ENCODE data around the gene TMEM94. TPM values are rescaled to one million over a fixed set of nuclear protein-coding genes. Genes with fewer than 3 reads are reported as not detected.

Gene TMEM94
- total and polyA plus RNA-seq, 4 experiments from 2014 or later = 3.9 to 109 (median 63.3) TPM

DNA sequence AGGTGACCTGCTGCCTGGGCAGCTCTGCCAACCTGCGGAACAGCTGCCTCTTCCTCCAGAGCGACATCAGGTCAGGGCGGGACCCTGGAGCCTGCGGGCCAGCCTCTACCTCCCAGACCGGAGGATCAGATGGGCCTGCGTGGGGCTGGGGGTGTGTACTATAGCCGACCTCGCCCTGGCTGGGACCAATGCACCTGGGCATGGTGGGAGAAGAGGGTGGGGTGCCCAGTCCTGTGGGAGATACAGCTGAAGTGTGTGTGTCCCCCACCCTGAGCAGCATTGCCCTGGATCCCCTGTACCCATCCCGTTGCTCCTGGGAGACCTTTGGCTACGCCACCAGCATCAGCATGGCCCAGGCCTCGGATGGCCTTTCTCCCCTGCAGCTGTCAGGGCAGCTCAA is 39.6 kb downstream of the TMEM94 start:
- no peak overlapping the region for H3K4me3 Mint-ChIP-seq
- no peaks in the 10 kb centered on the region for H3K4me1 Mint-ChIP-seq
- ChIA-PET CTCF (ENCODE audit: partially characterized antibody) (no interaction called here), POLR2A (ENCODE audit: partially characterized antibody) (no interaction called here)
- peaks cover 18 to 50% of the 10 kb centered on the region in 2 donors for H3K36me3 Mint-ChIP-seq
- H3K36me3 ChIP-seq (ENCODE audit: insufficient read depth, low read length) = peaks cover 30% of the 10 kb centered on the region
- no peaks in the 10 kb centered on the region for H3K27me3 Mint-ChIP-seq
- no peak overlapping the region for H3K27ac ChIP-seq (ENCODE audit: low read depth, low read length)
- no peaks in the 10 kb centered on the region for H3K4me1 ChIP-seq (ENCODE audit: insufficient read depth, low read length)
- H3K27me3 ChIP-seq (ENCODE audit: insufficient read depth, low read length) = no peaks in the 10 kb centered on the region
- H3K4me3 ChIP-seq (ENCODE audit: low read length in 2 of 2) = no peak overlapping the region
- H3K9me3 Mint-ChIP-seq = no peaks in the 10 kb centered on the region
- H3K9me3 ChIP-seq (ENCODE audit: control insufficient read depth in 1 of 2, low read length in 2 of 2) = no peaks in the 10 kb centered on the region
- H3K27ac Mint-ChIP-seq = no peak overlapping the region
- no peak for DNase-seq
- intact Hi-C loops (cut with micrococcal nuclease) = no loop called here

DNA sequence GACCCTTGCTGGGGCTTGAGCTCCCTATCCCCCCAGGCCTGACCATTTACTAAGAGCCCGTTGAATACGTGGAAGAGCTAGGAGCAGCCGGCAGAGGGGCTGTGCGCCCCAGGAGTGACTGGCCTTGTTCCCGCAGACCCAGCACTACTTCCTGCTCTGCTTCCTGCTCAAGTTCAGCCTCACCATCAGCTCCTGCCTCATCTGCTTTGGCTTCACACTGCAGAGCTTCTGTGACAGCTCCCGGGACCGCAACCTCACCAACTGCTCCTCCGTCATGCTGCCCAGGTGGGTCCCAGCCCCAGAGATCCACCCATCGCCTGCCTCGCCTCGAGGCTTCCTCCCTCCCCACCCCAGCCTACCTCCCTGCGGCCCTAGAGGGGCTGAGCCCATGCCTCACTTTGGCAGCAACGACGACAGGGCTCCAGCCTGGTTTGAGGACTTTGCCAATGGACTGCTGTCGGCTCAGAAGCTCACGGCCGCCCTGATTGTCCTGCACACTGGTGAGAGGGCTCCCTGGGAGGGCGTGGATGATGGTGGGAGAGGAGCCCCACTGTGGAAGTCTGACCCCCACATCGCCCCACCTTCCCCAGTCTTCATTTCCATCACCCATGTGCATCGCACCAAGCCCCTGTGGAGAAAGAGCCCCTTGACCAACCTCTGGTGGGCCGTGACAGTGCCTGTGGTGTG is 41.7 kb downstream of the TMEM94 start:
- intact Hi-C loops (cut with micrococcal nuclease) = no loop called here
- Mint-ChIP-seq H3K9me3 (no peaks in the 10 kb centered on the region), H3K4me3 (no peak overlapping the region), H3K36me3 (peaks cover 13 to 39% of the 10 kb centered on the region in 2 donors), H3K4me1 (no peaks in the 10 kb centered on the region), H3K27me3 (no peaks in the 10 kb centered on the region), H3K27ac (peak overlapping the region in 3 of 7 donors; percentile 12 to 85 (median 37))
- Histone ChIP-seq H3K27me3 (ENCODE audit: insufficient read depth, low read length) (no peaks in the 10 kb centered on the region), H3K27ac (ENCODE audit: low read depth, low read length) (no peak overlapping the region), H3K4me3 (ENCODE audit: low read length in 2 of 2) (no peak overlapping the region), H3K36me3 (ENCODE audit: insufficient read depth, low read length) (peaks cover 22% of the 10 kb centered on the region), H3K4me1 (ENCODE audit: insufficient read depth, low read length) (no peaks in the 10 kb centered on the region), H3K9me3 (ENCODE audit: control insufficient read depth in 1 of 2, low read length in 2 of 2) (no peaks in the 10 kb centered on the region)
- no peak for DNase-seq
- ChIA-PET CTCF (ENCODE audit: partially characterized antibody) (interaction anchor here (1.1 kb wide), 1 partner anchor 92 kb away, joined by 3 read pairs; no protein-coding TSS in a partner anchor), POLR2A (ENCODE audit: partially characterized antibody) (interaction anchor here (0.6 to 1.1 kb wide), 2 partner anchors 18 to 27 kb away, joined by 3 read pairs; partner anchors contain the start of genes LLGL2 and TSEN54)

DNA sequence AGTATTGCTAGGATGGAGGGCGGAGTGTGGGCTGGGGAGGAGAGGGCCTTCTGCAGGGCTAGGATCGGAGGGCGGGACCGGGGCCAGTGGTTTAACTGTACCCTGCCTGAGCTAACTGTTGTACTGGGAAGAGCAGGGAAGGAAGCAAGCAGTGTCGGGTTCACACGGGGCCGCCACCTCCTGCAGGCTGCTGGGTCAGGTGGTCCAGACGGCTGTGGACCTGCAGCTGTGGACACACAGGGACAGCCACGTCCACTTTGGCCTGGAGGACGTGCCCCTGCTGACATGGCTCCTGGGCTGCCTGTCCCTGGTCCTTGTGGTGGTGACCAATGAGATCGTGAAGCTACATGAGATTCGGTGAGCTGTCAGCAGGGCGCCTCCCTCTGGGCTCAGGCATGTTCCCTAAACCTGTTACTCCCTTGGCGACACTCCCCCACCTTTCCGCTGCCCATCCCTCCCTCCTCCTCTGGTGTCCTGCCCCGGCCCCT is 42.3 kb downstream of the TMEM94 start:
- Histone ChIP-seq H3K36me3 (ENCODE audit: insufficient read depth, low read length) (peaks cover 18% of the 10 kb centered on the region), H3K27ac (ENCODE audit: low read depth, low read length) (no peak overlapping the region), H3K4me1 (ENCODE audit: insufficient read depth, low read length) (no peaks in the 10 kb centered on the region), H3K27me3 (ENCODE audit: insufficient read depth, low read length) (no peaks in the 10 kb centered on the region), H3K4me3 (ENCODE audit: low read length in 2 of 2) (no peak overlapping the region), H3K9me3 (ENCODE audit: control insufficient read depth in 1 of 2, low read length in 2 of 2) (no peaks in the 10 kb centered on the region)
- no peaks in the 10 kb centered on the region for H3K27me3 Mint-ChIP-seq
- no peaks in the 10 kb centered on the region for H3K4me1 Mint-ChIP-seq
- H3K9me3 Mint-ChIP-seq = no peaks in the 10 kb centered on the region
- peaks cover 13 to 39% of the 10 kb centered on the region in 2 donors for H3K36me3 Mint-ChIP-seq
- DNase-seq = no peak
- H3K27ac Mint-ChIP-seq = peak overlapping the region in 1 of 7 donors; percentile 55
- POLR2A ChIA-PET (ENCODE audit: partially characterized antibody) = interaction anchor here (0.6 to 1.1 kb wide), 2 partner anchors 17 to 26 kb away, joined by 3 read pairs; partner anchors contain the start of genes LLGL2 and TSEN54
- intact Hi-C loops (cut with micrococcal nuclease) = no loop called here
- CTCF ChIA-PET (ENCODE audit: partially characterized antibody) = interaction anchor here (1.1 kb wide), 1 partner anchor 91 kb away, joined by 3 read pairs; no protein-coding TSS in a partner anchor
- H3K4me3 Mint-ChIP-seq = no peak overlapping the region

DNA sequence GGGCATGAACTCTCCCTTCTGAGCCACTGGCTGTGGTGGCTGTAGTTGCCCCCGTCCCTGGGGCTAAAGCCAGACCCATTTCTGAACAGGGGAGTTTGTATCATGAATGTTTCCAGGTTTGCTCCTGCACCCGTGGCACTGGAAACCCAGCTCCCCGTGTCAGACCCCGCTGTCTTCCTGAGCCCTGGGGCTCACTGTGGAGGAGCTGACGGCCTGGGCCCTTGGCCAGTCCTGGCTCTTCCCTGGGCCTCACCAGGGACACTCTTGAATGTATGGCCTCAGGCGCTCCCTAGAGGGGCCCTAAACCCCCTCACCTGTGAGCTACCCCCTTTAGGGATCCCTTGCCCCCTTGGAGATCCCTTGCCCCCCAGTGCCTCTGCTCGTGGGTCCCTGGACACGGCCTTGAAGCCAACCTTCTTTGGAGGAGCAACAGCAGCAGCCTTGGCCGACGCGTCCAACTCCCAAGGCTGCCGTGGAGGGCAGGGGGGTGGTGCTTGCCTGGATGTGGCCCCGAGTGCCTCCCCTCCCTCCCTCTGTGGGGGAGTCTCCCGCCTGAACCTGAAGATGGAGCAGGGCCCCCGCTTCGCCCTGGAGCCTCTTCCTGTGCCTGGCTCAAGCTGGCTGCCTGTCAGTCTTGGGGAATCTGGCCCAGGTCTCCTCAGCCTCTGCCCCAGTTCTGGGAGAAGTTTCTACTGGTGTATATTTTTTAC is 43.0 kb downstream of the TMEM94 start:
- H3K27me3 Mint-ChIP-seq = no peaks in the 10 kb centered on the region
- no peaks in the 10 kb centered on the region for H3K27me3 ChIP-seq (ENCODE audit: insufficient read depth, low read length)

DNA sequence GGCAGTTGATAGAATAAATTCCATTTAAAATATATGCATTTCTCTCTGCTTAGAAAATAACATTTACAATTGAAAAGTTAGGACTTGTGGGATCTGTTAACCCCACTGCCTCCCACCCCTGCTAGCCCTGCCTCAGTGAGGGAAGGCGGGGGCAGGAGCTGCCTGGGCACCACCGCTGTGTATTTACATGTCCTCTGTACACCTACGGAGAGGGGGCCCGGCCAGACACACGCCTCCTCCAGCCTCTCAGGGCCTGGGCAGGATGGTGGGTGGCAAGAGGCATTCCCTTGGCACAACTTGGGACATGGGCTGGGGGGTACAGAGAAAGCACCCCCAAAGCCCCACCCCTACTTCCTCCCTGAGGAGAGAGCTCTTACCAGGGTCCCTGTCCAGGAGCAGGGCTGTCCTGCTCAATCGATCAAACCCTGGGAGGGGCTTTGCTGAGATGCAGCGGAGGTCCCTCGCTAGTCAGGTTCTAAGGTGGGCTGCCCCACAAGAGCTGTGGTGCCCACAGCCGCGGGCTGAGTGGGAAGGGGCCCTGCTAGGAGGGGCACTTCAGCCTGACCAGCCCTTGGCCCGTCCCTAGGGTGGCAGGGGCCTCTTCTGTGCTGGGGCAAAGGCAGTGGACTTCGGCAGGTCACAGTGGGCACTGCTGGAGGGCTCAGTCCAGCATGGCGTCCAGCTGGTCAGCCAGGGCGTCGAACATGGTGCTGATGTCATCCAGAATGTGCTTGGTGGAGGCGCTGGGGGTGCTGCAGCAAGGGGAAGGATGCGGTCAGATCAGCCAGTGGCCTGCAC is 44.2 kb downstream of the TMEM94 start:
- intact Hi-C loops (cut with micrococcal nuclease) = no loop called here
- no peaks in the 10 kb centered on the region for H3K27me3 Mint-ChIP-seq
- no peaks in the 10 kb centered on the region for H3K9me3 Mint-ChIP-seq
- Histone ChIP-seq H3K4me3 (ENCODE audit: low read length in 2 of 2) (no peak overlapping the region), H3K36me3 (ENCODE audit: insufficient read depth, low read length) (peaks cover 9% of the 10 kb centered on the region), H3K9me3 (ENCODE audit: control insufficient read depth in 1 of 2, low read length in 2 of 2) (no peaks in the 10 kb centered on the region), H3K27ac (ENCODE audit: low read depth, low read length) (no peak overlapping the region), H3K4me1 (ENCODE audit: insufficient read depth, low read length) (no peaks in the 10 kb centered on the region), H3K27me3 (ENCODE audit: insufficient read depth, low read length) (no peaks in the 10 kb centered on the region)
- peak overlapping the region in 1 of 7 donors; percentile 29 for H3K27ac Mint-ChIP-seq
- POLR2A ChIA-PET (ENCODE audit: partially characterized antibody) = interaction anchor here (0.5 to 0.6 kb wide), 2 partner anchors 36 to 186 kb away, joined by 3 read pairs; no protein-coding TSS in a partner anchor
- no peak overlapping the region for H3K4me3 Mint-ChIP-seq
- no peak for DNase-seq
- H3K4me1 Mint-ChIP-seq = no peaks in the 10 kb centered on the region
- H3K36me3 Mint-ChIP-seq = peaks cover 10 to 34% of the 10 kb centered on the region in 2 donors
- CTCF ChIA-PET (ENCODE audit: partially characterized antibody) = interaction anchor here (1.5 kb wide), 1 partner anchor 90 kb away, joined by 4 read pairs; no protein-coding TSS in a partner anchor

More for the DNA sequence above, 43.0 kb downstream of the TMEM94 start:
- Mint-ChIP-seq H3K27ac (peak overlapping the region in 1 of 7 donors; percentile 37), H3K4me1 (no peaks in the 10 kb centered on the region), H3K4me3 (no peak overlapping the region), H3K9me3 (no peaks in the 10 kb centered on the region), H3K36me3 (peaks cover 11 to 37% of the 10 kb centered on the region in 2 donors)
- no peak for DNase-seq
- intact Hi-C loops (cut with micrococcal nuclease) = no loop called here
- Histone ChIP-seq H3K4me1 (ENCODE audit: insufficient read depth, low read length) (no peaks in the 10 kb centered on the region), H3K9me3 (ENCODE audit: control insufficient read depth in 1 of 2, low read length in 2 of 2) (no peaks in the 10 kb centered on the region), H3K4me3 (ENCODE audit: low read length in 2 of 2) (no peak overlapping the region), H3K36me3 (ENCODE audit: insufficient read depth, low read length) (peaks cover 11% of the 10 kb centered on the region), H3K27ac (ENCODE audit: low read depth, low read length) (no peak overlapping the region)
- POLR2A ChIA-PET (ENCODE audit: partially characterized antibody) = no interaction called here
- CTCF ChIA-PET (ENCODE audit: partially characterized antibody) = no interaction called here

DNA sequence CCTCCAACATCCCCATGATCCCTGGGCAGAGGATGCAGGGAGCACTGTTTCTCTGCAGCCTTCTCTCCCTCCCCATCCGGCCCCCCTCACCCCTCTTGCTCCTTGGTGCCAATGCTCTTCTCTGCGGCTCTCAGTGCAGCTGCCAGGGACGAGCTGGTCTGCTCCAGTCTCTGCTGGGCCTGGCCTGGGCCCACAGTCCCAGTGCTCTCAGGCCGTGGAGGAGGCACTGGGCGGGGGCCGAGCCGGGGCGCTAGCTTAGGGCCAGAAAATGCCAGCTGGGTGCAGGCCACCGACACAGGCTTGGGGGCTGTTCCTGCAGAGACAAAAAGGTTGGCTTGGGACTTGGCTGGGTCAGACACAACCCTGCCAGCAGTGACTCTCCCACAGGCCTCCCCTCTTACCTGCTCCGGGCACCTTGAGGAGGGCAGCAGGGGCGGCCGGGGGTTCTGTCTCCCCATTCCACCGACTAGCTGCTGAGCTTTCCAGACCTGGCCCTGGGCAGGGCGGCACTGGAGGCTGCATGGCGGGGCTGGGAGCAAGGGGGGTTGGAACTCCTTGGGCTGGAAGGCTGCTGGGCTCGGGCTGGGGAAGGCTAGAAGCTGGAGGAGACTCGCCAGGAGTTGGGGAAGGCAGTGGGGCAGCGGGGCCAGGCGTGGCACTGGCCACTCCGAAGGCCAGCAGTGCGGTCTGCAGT is 45.1 kb downstream of the TMEM94 start:
- Mint-ChIP-seq H3K4me3 (no peak overlapping the region), H3K27ac (no peak overlapping the region), H3K27me3 (no peaks in the 10 kb centered on the region), H3K4me1 (no peaks in the 10 kb centered on the region), H3K9me3 (no peaks in the 10 kb centered on the region), H3K36me3 (peaks cover 6 to 28% of the 10 kb centered on the region in 2 donors)
- Histone ChIP-seq H3K9me3 (ENCODE audit: control insufficient read depth in 1 of 2, low read length in 2 of 2) (no peaks in the 10 kb centered on the region), H3K4me3 (ENCODE audit: low read length in 2 of 2) (no peak overlapping the region), H3K27me3 (ENCODE audit: insufficient read depth, low read length) (no peaks in the 10 kb centered on the region), H3K4me1 (ENCODE audit: insufficient read depth, low read length) (no peaks in the 10 kb centered on the region), H3K27ac (ENCODE audit: low read depth, low read length) (no peak overlapping the region), H3K36me3 (ENCODE audit: insufficient read depth, low read length) (peaks cover 7% of the 10 kb centered on the region)
- POLR2A ChIA-PET (ENCODE audit: partially characterized antibody) = interaction anchor here (0.6 kb wide), 1 partner anchor 187 kb away, joined by 3 read pairs; no protein-coding TSS in a partner anchor
- intact Hi-C loops (cut with micrococcal nuclease) = no loop called here
- DNase-seq = no peak
- CTCF ChIA-PET (ENCODE audit: partially characterized antibody) = interaction anchor here (1.4 to 1.5 kb wide), 2 partner anchors 23 to 89 kb away, joined by 3 to 4 read pairs; no protein-coding TSS in a partner anchor

All from CD4-positive, alpha-beta memory T cell (primary cell).